Measurements from ENCODE around the gene GPC6. TPM values are rescaled to one million over a fixed set of nuclear protein-coding genes. Genes with fewer than 3 reads are reported as not detected.

GPC6 gene
- polyA plus RNA-seq, 1 of the 3 experiments (the other 2 are of a cell fraction), result 6.7 TPM

DNA sequence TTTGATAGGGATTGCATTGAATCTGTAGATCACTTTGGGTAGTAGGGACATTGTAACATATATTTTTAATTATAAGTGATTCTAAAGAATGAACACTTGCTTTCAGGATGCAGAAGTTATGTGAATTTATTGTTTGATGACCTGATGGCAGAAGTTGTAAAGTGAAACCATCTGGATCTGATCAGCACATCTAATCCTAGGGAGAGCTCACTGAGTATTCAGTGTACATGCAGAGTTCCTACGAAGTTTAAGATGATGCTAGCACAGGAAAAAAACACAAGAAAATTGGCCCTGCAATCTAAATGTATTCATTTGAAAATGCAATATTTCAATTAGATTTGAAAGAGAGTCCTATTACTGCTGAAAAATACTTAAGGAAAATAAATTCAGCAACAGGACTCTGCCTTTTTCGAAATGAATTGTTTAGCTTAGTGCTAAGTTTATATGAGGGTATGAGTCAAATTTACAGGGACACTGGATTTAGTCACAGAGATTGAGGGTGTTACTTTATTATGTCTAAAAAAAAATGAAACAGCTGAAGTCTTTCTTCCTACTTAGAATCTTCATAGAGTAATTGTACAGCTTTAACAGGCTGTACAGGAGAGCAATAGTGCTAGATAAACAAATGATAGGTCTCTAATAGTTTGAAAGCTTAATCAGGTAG is 867.2 kb downstream of the GPC6 start:
- H3K4me2 ChIP-seq, result no peak overlapping the region
- H3K27ac ChIP-seq (ENCODE audit: low read depth in 2 of 2, low read length in 1 of 2), result no peak overlapping the region
- H3K9ac ChIP-seq, result no peak overlapping the region
- H3K9me2 ChIP-seq, result no peaks in the 10 kb centered on the region
- no peak overlapping the region for H2AFZ ChIP-seq (ENCODE audit: low read depth)
- no peaks in the 10 kb centered on the region for H3F3A ChIP-seq (replicated peaks; ENCODE audit: insufficient read depth)
- H3K79me2 ChIP-seq (ENCODE audit: insufficient read depth), result no peaks in the 10 kb centered on the region
- H4K20me1 ChIP-seq (ENCODE audit: insufficient read depth), result no peaks in the 10 kb centered on the region
- WGBS (ENCODE audit: low lambda C conversion rate), result 70% methylated on average over 2 of the region's 2 CpGs
- H3K4me3 ChIP-seq (ENCODE audit: low read depth in 2 of 2, low read length in 1 of 2), result no peak overlapping the region
- no peaks in the 10 kb centered on the region for H3K9me3 ChIP-seq
- H3K4me1 ChIP-seq (ENCODE audit: control insufficient read depth in 1 of 2, insufficient read depth in 2 of 2, low read depth in 1 of 2, low read length in 1 of 2), result peaks cover 0 to 2% of the 10 kb centered on the region in 2 experiments; a peak in 2 of 4 replicates
- no peak for DNase-seq
- ChIA-PET POLR2A (no interaction called here), CTCF (interaction anchor here (0.6 to 1.2 kb wide), 2 partner anchors 14 to 35 kb away, joined by 3 read pairs; no protein-coding TSS in a partner anchor)
- H3K27me3 ChIP-seq (ENCODE audit: insufficient read depth), result no peaks in the 10 kb centered on the region
- H3K36me3 ChIP-seq (replicated peaks in 1 of 2; ENCODE audit: control insufficient read depth in 1 of 2, insufficient read depth in 2 of 2, low read length in 1 of 2), result no peaks in the 10 kb centered on the region
- TF ChIP-seq CTCF (IDR thresholded peaks at IDR 0.05), result no peak
- TF ChIP-seq NFIC (IDR thresholded peaks at IDR 0.05; ENCODE audit: borderline replicate concordance), result no peak
- TF ChIP-seq TEAD4 (IDR thresholded peaks at IDR 0.05; ENCODE audit: borderline replicate concordance, insufficient read depth), result no peak
- no peak for TF ChIP-seq ELF1 (IDR thresholded peaks at IDR 0.05)
- no peak for TF ChIP-seq GATA2 (CRISPR knock-in tag; IDR thresholded peaks at IDR 0.05)
- TF ChIP-seq YY1 (IDR thresholded peaks at IDR 0.05; ENCODE audit: low read depth), result no peak
- TF ChIP-seq TCF12 (IDR thresholded peaks at IDR 0.05), result no peak
- no peak for TF ChIP-seq IRF3 (IDR thresholded peaks at IDR 0.05; ENCODE audit: low read depth, low read length)
- TF ChIP-seq EZH2phosphoT487 (IDR thresholded peaks at IDR 0.05; ENCODE audit: borderline replicate concordance, low read depth), result no peak
- no peak for TF ChIP-seq TAF1 (IDR thresholded peaks at IDR 0.05; ENCODE audit: borderline replicate concordance, low read depth, low read length)
- no peak for TF ChIP-seq NRF1 (IDR thresholded peaks at IDR 0.05; ENCODE audit: low read depth, low read length)
- no peak for TF ChIP-seq EP300 (IDR thresholded peaks at IDR 0.05; ENCODE audit: borderline replicate concordance in 1 of 2, low read depth in 1 of 2, low read length in 1 of 2)
- TF ChIP-seq MXI1 (IDR thresholded peaks at IDR 0.05; ENCODE audit: low read depth, low read length), result no peak
- no peak for TF ChIP-seq ZBTB33 (IDR thresholded peaks at IDR 0.05; ENCODE audit: borderline replicate concordance, low read depth)
- TF ChIP-seq, protein P1, sequence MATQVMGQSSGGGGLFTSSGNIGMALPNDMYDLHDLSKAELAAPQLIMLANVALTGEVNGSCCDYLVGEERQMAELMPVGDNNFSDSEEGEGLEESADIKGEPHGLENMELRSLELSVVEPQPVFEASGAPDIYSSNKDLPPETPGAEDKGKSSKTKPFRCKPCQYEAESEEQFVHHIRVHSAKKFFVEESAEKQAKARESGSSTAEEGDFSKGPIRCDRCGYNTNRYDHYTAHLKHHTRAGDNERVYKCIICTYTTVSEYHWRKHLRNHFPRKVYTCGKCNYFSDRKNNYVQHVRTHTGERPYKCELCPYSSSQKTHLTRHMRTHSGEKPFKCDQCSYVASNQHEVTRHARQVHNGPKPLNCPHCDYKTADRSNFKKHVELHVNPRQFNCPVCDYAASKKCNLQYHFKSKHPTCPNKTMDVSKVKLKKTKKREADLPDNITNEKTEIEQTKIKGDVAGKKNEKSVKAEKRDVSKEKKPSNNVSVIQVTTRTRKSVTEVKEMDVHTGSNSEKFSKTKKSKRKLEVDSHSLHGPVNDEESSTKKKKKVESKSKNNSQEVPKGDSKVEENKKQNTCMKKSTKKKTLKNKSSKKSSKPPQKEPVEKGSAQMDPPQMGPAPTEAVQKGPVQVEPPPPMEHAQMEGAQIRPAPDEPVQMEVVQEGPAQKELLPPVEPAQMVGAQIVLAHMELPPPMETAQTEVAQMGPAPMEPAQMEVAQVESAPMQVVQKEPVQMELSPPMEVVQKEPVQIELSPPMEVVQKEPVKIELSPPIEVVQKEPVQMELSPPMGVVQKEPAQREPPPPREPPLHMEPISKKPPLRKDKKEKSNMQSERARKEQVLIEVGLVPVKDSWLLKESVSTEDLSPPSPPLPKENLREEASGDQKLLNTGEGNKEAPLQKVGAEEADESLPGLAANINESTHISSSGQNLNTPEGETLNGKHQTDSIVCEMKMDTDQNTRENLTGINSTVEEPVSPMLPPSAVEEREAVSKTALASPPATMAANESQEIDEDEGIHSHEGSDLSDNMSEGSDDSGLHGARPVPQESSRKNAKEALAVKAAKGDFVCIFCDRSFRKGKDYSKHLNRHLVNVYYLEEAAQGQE (IDR thresholded peaks at IDR 0.05; ENCODE audit: low read depth, low read length), result no peak
- TF ChIP-seq RFX5 (IDR thresholded peaks at IDR 0.05; ENCODE audit: low read length), result no peak
- TF ChIP-seq, protein P2, sequence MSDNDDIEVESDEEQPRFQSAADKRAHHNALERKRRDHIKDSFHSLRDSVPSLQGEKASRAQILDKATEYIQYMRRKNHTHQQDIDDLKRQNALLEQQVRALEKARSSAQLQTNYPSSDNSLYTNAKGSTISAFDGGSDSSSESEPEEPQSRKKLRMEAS (IDR thresholded peaks at IDR 0.05; ENCODE audit: low read depth), result no peak
- no peak for TF ChIP-seq SMC3 (IDR thresholded peaks at IDR 0.05; ENCODE audit: low read depth, low read length)
